Epithelial cell of proximal tubule (primary cell): Measurements from ENCODE around the gene PSG2. TPM values are rescaled to one million over a fixed set of nuclear protein-coding genes. Genes with fewer than 3 reads are reported as not detected.
"Not testable (repeated sequence)": the region's sequence is repeated elsewhere in the genome, so short reads cannot be mapped to it uniquely, and the experiment has no call there.

ENCODE experiments used
- DNase-seq: peaks from one replicate; pipeline ENCODE4 v3.0.0-alpha.2; 2011; ENCODE audit warnings: low read depth
- H3K4me3 ChIP-seq: 2 replicates; pipeline ENCODE4 v1.5.1; 2011; ENCODE audit warnings: low read depth, mild to moderate bottlenecking, low read length
- CTCF ChIP-seq: conservative IDR thresholded peaks from 2 replicates; pipeline ENCODE4 v1.5.1; 2012; ENCODE audit warnings: low read depth, mild to moderate bottlenecking, low read length
- total RNA-seq: library from RNA; depleted of rRNA; stranded (reverse); fragments of >200 nt; gene quantifications from 2 replicates; pipeline ENCODE4 v1.2.3, GENCODE V29; 2015

The PSG2 gene
- total RNA-seq, 1 donor from 2014 or later, result not detected

- DNase-seq, result no peak
- H3K4me3 ChIP-seq, result no peak overlapping the region
- no peak for TF ChIP-seq CTCF
Measured at GRCh38 chr19:43105496-43105895, 23.0 kb upstream of the PSG2 start.

GRCh38 chr19:43104215-43104850 lies 21.8 kb upstream of the PSG2 start:
- H3K4me3 ChIP-seq, result not testable (repeated sequence)
- peak; percentile 58 for TF ChIP-seq CTCF
- peak; percentile 0 for DNase-seq

- DNase-seq, result no peak
- H3K4me3 ChIP-seq, result no peak overlapping the region
- no peak for TF ChIP-seq CTCF
Measured at GRCh38 chr19:43101950-43102349, 19.4 kb upstream of the PSG2 start.

GRCh38 chr19:43098416-43098815 lies 15.9 kb upstream of the PSG2 start:
- not testable (repeated sequence) for H3K4me3 ChIP-seq, DNase-seq

- not testable (repeated sequence) for H3K4me3 ChIP-seq
- peak; percentile 53 for TF ChIP-seq CTCF
- DNase-seq, result peak; percentile 39
Measured at GRCh38 chr19:43087702-43088340, 5.3 kb upstream of the PSG2 start.

- not testable (repeated sequence) for DNase-seq, H3K4me3 ChIP-seq
Measured at GRCh38 chr19:43085796-43086530, 3.5 kb upstream of the PSG2 start.

- TF ChIP-seq CTCF, result peak; percentile 45
- DNase-seq, H3K4me3 ChIP-seq: not testable (repeated sequence)
Measured at GRCh38 chr19:43084196-43084832, 1.8 kb upstream of the PSG2 start.

- not testable (repeated sequence) for DNase-seq, H3K4me3 ChIP-seq
Measured at GRCh38 chr19:43083721-43084120, 1.2 kb upstream of the PSG2 start.
